Muscle layer of colon (tissue), 2 donors: ENCODE data around the gene SALL1.

Experiments
- H3K27ac ChIP-seq: one replicate; pipeline ENCODE4 v1.7.0; 2013; ENCODE audit warnings: low read depth, mild to moderate bottlenecking, low read length, moderate library complexity
- H3K27me3 ChIP-seq, 2 donors: one replicate each; pipeline ENCODE4 v1.7.0; 2013; ENCODE audit warnings: low read length in 2 of 2, mild to moderate bottlenecking in 2 of 2; ENCODE audit not compliant: insufficient read depth in 2 of 2, control insufficient read depth in 1 of 2
- H3K36me3 ChIP-seq: one replicate; pipeline ENCODE4 v1.7.0; 2013; ENCODE audit warnings: mild to moderate bottlenecking, low read length; ENCODE audit not compliant: insufficient read depth
- H3K4me1 ChIP-seq: one replicate; pipeline ENCODE4 v1.7.0; 2013; ENCODE audit warnings: mild to moderate bottlenecking, low read length; ENCODE audit not compliant: insufficient read depth
- H3K4me3 ChIP-seq, 2 donors: one replicate each; pipeline ENCODE4 v1.7.0; 2013; ENCODE audit warnings: low read length in 2 of 2, low read depth in 1 of 2, mild to moderate bottlenecking in 1 of 2, moderate library complexity in 1 of 2
- H3K9ac ChIP-seq: one replicate; pipeline ENCODE4 v1.7.0; 2013; ENCODE audit warnings: low read length
- H3K9me3 ChIP-seq: one replicate; pipeline ENCODE4 v1.7.0; 2013; ENCODE audit warnings: mild to moderate bottlenecking, low read length
- donor health status: abdominal sarcoma.
- donor health status: Adenocarcinoma of cecum.

The SALL1 gene

GRCh38 chr16:51166541-51166940 is 15.5 kb upstream of the SALL1 start:
- Histone ChIP-seq H3K27ac (no peak overlapping the region), H3K9ac (no peak overlapping the region), H3K9me3 (no peaks in the 10 kb centered on the region), H3K27me3 (no peaks in the 10 kb centered on the region), H3K4me1 (no peaks in the 10 kb centered on the region), H3K36me3 (no peaks in the 10 kb centered on the region), H3K4me3 (no peak overlapping the region)

GRCh38 chr16:51166091-51166490 is 15.0 kb upstream of the SALL1 start:
- no peaks in the 10 kb centered on the region for H3K27me3 ChIP-seq
- H3K9ac ChIP-seq = no peak overlapping the region
- H3K27ac ChIP-seq = no peak overlapping the region
- H3K9me3 ChIP-seq = no peaks in the 10 kb centered on the region
- H3K36me3 ChIP-seq = no peaks in the 10 kb centered on the region
- H3K4me3 ChIP-seq = no peak overlapping the region
- no peaks in the 10 kb centered on the region for H3K4me1 ChIP-seq

GRCh38 chr16:51165043-51165442 is 14.0 kb upstream of the SALL1 start:
- Histone ChIP-seq H3K4me3 (no peak overlapping the region), H3K27ac (no peak overlapping the region), H3K9ac (no peak overlapping the region), H3K27me3 (no peaks in the 10 kb centered on the region), H3K9me3 (no peaks in the 10 kb centered on the region), H3K36me3 (no peaks in the 10 kb centered on the region), H3K4me1 (no peaks in the 10 kb centered on the region)

GRCh38 chr16:51164574-51164973 is 13.5 kb upstream of the SALL1 start:
- Histone ChIP-seq H3K36me3 (no peaks in the 10 kb centered on the region), H3K9ac (no peak overlapping the region), H3K9me3 (no peaks in the 10 kb centered on the region), H3K4me3 (no peak overlapping the region), H3K27ac (no peak overlapping the region), H3K27me3 (no peaks in the 10 kb centered on the region), H3K4me1 (no peaks in the 10 kb centered on the region)

GRCh38 chr16:51163894-51164566 is 13.0 kb upstream of the SALL1 start:
- H3K27me3 ChIP-seq = no peaks in the 10 kb centered on the region
- no peaks in the 10 kb centered on the region for H3K9me3 ChIP-seq
- H3K9ac ChIP-seq = no peak overlapping the region
- no peak overlapping the region for H3K4me3 ChIP-seq
- no peak overlapping the region for H3K27ac ChIP-seq
- H3K36me3 ChIP-seq = no peaks in the 10 kb centered on the region
- H3K4me1 ChIP-seq = no peaks in the 10 kb centered on the region

- Histone ChIP-seq H3K27ac (no peak overlapping the region), H3K36me3 (no peaks in the 10 kb centered on the region), H3K4me1 (no peaks in the 10 kb centered on the region), H3K9me3 (no peaks in the 10 kb centered on the region), H3K9ac (no peak overlapping the region), H3K27me3 (no peaks in the 10 kb centered on the region), H3K4me3 (no peak overlapping the region)
These were observed 12.3 kb upstream of the SALL1 start for GRCh38 chr16:51163366-51163765.

GRCh38 chr16:51161440-51162195 is 10.5 kb upstream of the SALL1 start:
- Histone ChIP-seq H3K9ac (no peak overlapping the region), H3K27me3 (peaks cover 0 to 12% of the 10 kb centered on the region in 2 donors), H3K27ac (no peak overlapping the region), H3K9me3 (no peaks in the 10 kb centered on the region), H3K4me1 (no peaks in the 10 kb centered on the region), H3K4me3 (no peak overlapping the region), H3K36me3 (no peaks in the 10 kb centered on the region)

GRCh38 chr16:51159865-51160264 is 8.8 kb upstream of the SALL1 start:
- H3K4me3 ChIP-seq = no peak overlapping the region
- peaks cover 16 to 25% of the 10 kb centered on the region in 2 donors for H3K27me3 ChIP-seq
- H3K4me1 ChIP-seq = peaks cover 3% of the 10 kb centered on the region
- H3K27ac ChIP-seq = no peak overlapping the region
- no peaks in the 10 kb centered on the region for H3K36me3 ChIP-seq
- no peak overlapping the region for H3K9ac ChIP-seq
- H3K9me3 ChIP-seq = no peaks in the 10 kb centered on the region

GRCh38 chr16:51159296-51159695 is 8.2 kb upstream of the SALL1 start:
- H3K36me3 ChIP-seq = no peaks in the 10 kb centered on the region
- no peak overlapping the region for H3K4me3 ChIP-seq
- H3K4me1 ChIP-seq = peaks cover 7% of the 10 kb centered on the region
- H3K9me3 ChIP-seq = no peaks in the 10 kb centered on the region
- no peak overlapping the region for H3K9ac ChIP-seq
- H3K27me3 ChIP-seq = peaks cover 22 to 30% of the 10 kb centered on the region in 2 donors
- H3K27ac ChIP-seq = no peak overlapping the region

- Histone ChIP-seq H3K9ac (no peak overlapping the region), H3K9me3 (no peaks in the 10 kb centered on the region), H3K36me3 (no peaks in the 10 kb centered on the region), H3K4me1 (peaks cover 7% of the 10 kb centered on the region), H3K4me3 (no peak overlapping the region), H3K27ac (no peak overlapping the region), H3K27me3 (peaks cover 37 to 43% of the 10 kb centered on the region in 2 donors)
These were observed 6.6 kb upstream of the SALL1 start for GRCh38 chr16:51157698-51158097.

GRCh38 chr16:51156807-51157200 is 5.7 kb upstream of the SALL1 start:
- Histone ChIP-seq H3K9me3 (no peaks in the 10 kb centered on the region), H3K36me3 (no peaks in the 10 kb centered on the region), H3K9ac (no peak overlapping the region), H3K4me1 (peaks cover 7% of the 10 kb centered on the region), H3K27me3 (peaks cover 44 to 46% of the 10 kb centered on the region in 2 donors), H3K4me3 (no peak overlapping the region), H3K27ac (no peak overlapping the region)
